HepG2 (cell line): Measurements from ENCODE around the gene TACC3. TPM values are rescaled to one million over a fixed set of nuclear protein-coding genes. Genes with fewer than 3 reads are reported as not detected.

Experiments used
- ARNT2 ChIP-seq: sonication (generic); formaldehyde crosslinking; IDR thresholded peaks from 2 replicates; pipeline ENCODE4 v1.8.0; 2022; ENCODE audit warnings: mild to moderate bottlenecking, low read depth, missing genetic modification reagents, moderate library complexity
- GLI4 ChIP-seq: sonication (generic); formaldehyde crosslinking; IDR thresholded peaks from 2 replicates; pipeline ENCODE4 v1.5.1; 2020; ENCODE audit warnings: missing genetic modification reagents, mild to moderate bottlenecking, moderate library complexity, borderline replicate concordance
- MZF1 ChIP-seq: sonication (generic); formaldehyde crosslinking; IDR thresholded peaks from 2 replicates; pipeline ENCODE4 v1.8.1; 2023; ENCODE audit warnings: mild to moderate bottlenecking, missing genetic modification reagents, borderline replicate concordance
- NCOA2 ChIP-seq: sonication (generic); formaldehyde crosslinking; IDR thresholded peaks from 2 replicates; pipeline ENCODE4 v1.8.0; 2022; ENCODE audit warnings: inconsistent platforms
- SP1 ChIP-seq, 2 experiments: fragments of 450-650 bp in 1 of 2; sonication (generic) in 1 of 2; formaldehyde crosslinking in 1 of 2; IDR thresholded peaks; 2 replicates each; pipeline versions ENCODE4 v1.4.0 to v1.6.1; 2016 to 2020; ENCODE audit warnings: missing genetic modification reagents in 1 of 2
- ZFP1 ChIP-seq: IDR thresholded peaks from 2 replicates; pipeline ENCODE4 v1.6.1; 2016
- ZNF143 ChIP-seq: sonication (generic); formaldehyde crosslinking; IDR thresholded peaks from 2 replicates; pipeline ENCODE4 v1.4.0; 2020; ENCODE audit warnings: missing genetic modification reagents
- ZNF720 ChIP-seq: sonication (generic); formaldehyde crosslinking; IDR thresholded peaks from 2 replicates; pipeline ENCODE4 v1.4.0; 2020; ENCODE audit warnings: missing genetic modification reagents
- polyA plus RNA-seq, 8 experiments: library from polyadenylated mRNA; depleted of rRNA in 3 of 8; stranded (reverse) in 7 of 8; unstranded in 1 of 8; fragments of >200 nt; fragmentation: Illumina TruSeq in 4 of 8; extraction: Trizol in 4 of 8; gene quantifications; 2 replicates each; pipeline versions ENCODE4 v1.2.1 to v1.2.3, GENCODE V29; 2011 to 2016; ENCODE audit warnings: low read depth in 4 of 8, missing spikeins in 1 of 8, mixed read lengths in 1 of 8; ENCODE audit not compliant: insufficient read depth in 1 of 8
- total RNA-seq, 5 experiments: library from RNA; depleted of rRNA; stranded (reverse); fragments of >200 nt; fragmentation: Illumina TruSeq; extraction: Trizol; gene quantifications; 2 replicates each; pipeline ENCODE4 v1.2.3, GENCODE V29; 2016; ENCODE audit warnings: low read depth in 1 of 5
- TF ChIP-seq, protein P1 (sequence below), 2 experiments: IDR thresholded peaks; 2 replicates each; pipeline ENCODE4 v1.6.1; 2011 to 2012; ENCODE audit warnings: low read length in 2 of 2, borderline replicate concordance in 1 of 2, low read depth in 1 of 2, mild to moderate bottlenecking in 1 of 2, moderate library complexity in 1 of 2
- TF ChIP-seq, protein P2 (sequence below): sonication (generic); formaldehyde crosslinking; IDR thresholded peaks from 2 replicates; pipeline ENCODE4 v1.5.0; 2020; ENCODE audit warnings: missing genetic modification reagents
- TF ChIP-seq, protein P3 (sequence below): sonication (generic); formaldehyde crosslinking; IDR thresholded peaks from 2 replicates; pipeline ENCODE4 v1.5.0; 2020; ENCODE audit warnings: mild to moderate bottlenecking, missing genetic modification reagents, moderate library complexity
- TF ChIP-seq, protein P4 (sequence below): IDR thresholded peaks from 2 replicates; pipeline ENCODE4 v1.4.0; 2020; ENCODE audit warnings: mild to moderate bottlenecking, missing genetic modification reagents
- TF ChIP-seq, protein P5 (sequence below): sonication (generic); formaldehyde crosslinking; IDR thresholded peaks from 2 replicates; pipeline ENCODE4 v1.4.0; 2020; ENCODE audit warnings: missing genetic modification reagents

TACC3 gene
- total and polyA plus RNA-seq, 2 of the 13 experiments (the other 11 are each of a cell fraction or from before 2014, with no cell fraction given) = 20.3 to 21.2 TPM

DNA sequence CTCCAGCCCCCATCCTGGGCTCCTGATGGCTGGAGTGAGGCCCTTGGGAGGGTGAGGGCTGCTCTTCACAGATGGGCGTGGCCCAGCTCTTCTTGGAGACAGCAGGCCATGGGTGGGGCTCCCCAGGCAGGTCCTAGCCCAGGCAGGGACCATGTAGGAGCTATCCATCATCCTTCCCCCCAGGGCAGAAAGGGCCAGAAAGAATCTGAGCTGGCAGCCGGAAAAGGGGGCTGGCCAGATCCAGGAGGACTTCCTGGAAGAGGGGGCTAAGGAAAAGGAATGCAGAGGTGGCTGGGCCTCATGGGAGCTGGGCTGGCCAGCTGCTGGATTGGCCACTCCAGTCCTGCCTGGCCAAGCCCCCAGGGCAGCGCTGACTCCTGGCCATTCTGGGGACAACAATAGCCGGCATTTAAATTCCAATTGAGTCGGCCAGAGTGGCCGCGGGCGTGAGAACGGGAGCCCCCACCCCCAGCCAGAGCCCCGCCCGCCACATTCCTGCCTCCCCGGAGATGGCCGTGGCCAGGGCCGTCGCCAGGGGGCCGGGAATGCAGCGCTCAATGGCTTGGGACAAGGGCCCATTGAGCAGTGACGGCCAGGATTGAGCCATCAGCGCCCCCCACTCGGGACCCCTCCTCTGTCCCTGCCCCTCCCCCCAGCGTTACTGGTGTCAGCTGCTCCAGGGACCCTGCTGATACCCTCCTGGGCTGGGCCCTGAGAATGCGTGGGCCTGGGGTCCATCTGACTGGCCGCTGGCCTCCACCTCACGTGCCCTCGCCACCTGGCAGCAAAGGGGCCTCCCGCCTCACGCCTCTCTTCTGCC, 56.7 kb downstream of the TACC3 start (continued):
- TF ChIP-seq NCOA2 (CRISPR knock-in tag) (peak; percentile 38; the same call in 1 of the 2 replicates), MZF1 (CRISPR knock-in tag) (no peak), GLI4 (CRISPR knock-in tag) (no peak; the same call in 1 of the 2 replicates), ZNF720 (CRISPR knock-in tag) (no peak), ZFP1 (CRISPR knock-in tag) (no peak), SP1 (IDR thresholded peaks at IDR 0.05) (no peak), SP1 (CRISPR knock-in tag; IDR thresholded peaks at IDR 0.05) (peak; percentile 35; the same call in 1 of the 2 replicates), ZNF143 (CRISPR knock-in tag) (peak; percentile 80), ARNT2 (CRISPR knock-in tag) (no peak)
- TF ChIP-seq, protein P1, sequence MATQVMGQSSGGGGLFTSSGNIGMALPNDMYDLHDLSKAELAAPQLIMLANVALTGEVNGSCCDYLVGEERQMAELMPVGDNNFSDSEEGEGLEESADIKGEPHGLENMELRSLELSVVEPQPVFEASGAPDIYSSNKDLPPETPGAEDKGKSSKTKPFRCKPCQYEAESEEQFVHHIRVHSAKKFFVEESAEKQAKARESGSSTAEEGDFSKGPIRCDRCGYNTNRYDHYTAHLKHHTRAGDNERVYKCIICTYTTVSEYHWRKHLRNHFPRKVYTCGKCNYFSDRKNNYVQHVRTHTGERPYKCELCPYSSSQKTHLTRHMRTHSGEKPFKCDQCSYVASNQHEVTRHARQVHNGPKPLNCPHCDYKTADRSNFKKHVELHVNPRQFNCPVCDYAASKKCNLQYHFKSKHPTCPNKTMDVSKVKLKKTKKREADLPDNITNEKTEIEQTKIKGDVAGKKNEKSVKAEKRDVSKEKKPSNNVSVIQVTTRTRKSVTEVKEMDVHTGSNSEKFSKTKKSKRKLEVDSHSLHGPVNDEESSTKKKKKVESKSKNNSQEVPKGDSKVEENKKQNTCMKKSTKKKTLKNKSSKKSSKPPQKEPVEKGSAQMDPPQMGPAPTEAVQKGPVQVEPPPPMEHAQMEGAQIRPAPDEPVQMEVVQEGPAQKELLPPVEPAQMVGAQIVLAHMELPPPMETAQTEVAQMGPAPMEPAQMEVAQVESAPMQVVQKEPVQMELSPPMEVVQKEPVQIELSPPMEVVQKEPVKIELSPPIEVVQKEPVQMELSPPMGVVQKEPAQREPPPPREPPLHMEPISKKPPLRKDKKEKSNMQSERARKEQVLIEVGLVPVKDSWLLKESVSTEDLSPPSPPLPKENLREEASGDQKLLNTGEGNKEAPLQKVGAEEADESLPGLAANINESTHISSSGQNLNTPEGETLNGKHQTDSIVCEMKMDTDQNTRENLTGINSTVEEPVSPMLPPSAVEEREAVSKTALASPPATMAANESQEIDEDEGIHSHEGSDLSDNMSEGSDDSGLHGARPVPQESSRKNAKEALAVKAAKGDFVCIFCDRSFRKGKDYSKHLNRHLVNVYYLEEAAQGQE (IDR thresholded peaks at IDR 0.05; ENCODE audit: borderline replicate concordance in 1 of 2, low read depth in 1 of 2, low read length in 2 of 2) = no peak
- TF ChIP-seq, protein P2, sequence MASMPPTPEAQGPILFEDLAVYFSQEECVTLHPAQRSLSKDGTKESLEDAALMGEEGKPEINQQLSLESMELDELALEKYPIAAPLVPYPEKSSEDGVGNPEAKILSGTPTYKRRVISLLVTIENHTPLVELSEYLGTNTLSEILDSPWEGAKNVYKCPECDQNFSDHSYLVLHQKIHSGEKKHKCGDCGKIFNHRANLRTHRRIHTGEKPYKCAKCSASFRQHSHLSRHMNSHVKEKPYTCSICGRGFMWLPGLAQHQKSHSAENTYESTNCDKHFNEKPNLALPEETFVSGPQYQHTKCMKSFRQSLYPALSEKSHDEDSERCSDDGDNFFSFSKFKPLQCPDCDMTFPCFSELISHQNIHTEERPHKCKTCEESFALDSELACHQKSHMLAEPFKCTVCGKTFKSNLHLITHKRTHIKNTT (CRISPR knock-in tag) = no peak
- TF ChIP-seq, protein P3, sequence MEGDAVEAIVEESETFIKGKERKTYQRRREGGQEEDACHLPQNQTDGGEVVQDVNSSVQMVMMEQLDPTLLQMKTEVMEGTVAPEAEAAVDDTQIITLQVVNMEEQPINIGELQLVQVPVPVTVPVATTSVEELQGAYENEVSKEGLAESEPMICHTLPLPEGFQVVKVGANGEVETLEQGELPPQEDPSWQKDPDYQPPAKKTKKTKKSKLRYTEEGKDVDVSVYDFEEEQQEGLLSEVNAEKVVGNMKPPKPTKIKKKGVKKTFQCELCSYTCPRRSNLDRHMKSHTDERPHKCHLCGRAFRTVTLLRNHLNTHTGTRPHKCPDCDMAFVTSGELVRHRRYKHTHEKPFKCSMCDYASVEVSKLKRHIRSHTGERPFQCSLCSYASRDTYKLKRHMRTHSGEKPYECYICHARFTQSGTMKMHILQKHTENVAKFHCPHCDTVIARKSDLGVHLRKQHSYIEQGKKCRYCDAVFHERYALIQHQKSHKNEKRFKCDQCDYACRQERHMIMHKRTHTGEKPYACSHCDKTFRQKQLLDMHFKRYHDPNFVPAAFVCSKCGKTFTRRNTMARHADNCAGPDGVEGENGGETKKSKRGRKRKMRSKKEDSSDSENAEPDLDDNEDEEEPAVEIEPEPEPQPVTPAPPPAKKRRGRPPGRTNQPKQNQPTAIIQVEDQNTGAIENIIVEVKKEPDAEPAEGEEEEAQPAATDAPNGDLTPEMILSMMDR (CRISPR knock-in tag) = peak; percentile 67
- TF ChIP-seq, protein P4, sequence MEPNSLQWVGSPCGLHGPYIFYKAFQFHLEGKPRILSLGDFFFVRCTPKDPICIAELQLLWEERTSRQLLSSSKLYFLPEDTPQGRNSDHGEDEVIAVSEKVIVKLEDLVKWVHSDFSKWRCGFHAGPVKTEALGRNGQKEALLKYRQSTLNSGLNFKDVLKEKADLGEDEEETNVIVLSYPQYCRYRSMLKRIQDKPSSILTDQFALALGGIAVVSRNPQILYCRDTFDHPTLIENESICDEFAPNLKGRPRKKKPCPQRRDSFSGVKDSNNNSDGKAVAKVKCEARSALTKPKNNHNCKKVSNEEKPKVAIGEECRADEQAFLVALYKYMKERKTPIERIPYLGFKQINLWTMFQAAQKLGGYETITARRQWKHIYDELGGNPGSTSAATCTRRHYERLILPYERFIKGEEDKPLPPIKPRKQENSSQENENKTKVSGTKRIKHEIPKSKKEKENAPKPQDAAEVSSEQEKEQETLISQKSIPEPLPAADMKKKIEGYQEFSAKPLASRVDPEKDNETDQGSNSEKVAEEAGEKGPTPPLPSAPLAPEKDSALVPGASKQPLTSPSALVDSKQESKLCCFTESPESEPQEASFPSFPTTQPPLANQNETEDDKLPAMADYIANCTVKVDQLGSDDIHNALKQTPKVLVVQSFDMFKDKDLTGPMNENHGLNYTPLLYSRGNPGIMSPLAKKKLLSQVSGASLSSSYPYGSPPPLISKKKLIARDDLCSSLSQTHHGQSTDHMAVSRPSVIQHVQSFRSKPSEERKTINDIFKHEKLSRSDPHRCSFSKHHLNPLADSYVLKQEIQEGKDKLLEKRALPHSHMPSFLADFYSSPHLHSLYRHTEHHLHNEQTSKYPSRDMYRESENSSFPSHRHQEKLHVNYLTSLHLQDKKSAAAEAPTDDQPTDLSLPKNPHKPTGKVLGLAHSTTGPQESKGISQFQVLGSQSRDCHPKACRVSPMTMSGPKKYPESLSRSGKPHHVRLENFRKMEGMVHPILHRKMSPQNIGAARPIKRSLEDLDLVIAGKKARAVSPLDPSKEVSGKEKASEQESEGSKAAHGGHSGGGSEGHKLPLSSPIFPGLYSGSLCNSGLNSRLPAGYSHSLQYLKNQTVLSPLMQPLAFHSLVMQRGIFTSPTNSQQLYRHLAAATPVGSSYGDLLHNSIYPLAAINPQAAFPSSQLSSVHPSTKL (CRISPR knock-in tag) = peak; percentile 37; the same call in 1 of the 2 replicates
- TF ChIP-seq, protein P5, sequence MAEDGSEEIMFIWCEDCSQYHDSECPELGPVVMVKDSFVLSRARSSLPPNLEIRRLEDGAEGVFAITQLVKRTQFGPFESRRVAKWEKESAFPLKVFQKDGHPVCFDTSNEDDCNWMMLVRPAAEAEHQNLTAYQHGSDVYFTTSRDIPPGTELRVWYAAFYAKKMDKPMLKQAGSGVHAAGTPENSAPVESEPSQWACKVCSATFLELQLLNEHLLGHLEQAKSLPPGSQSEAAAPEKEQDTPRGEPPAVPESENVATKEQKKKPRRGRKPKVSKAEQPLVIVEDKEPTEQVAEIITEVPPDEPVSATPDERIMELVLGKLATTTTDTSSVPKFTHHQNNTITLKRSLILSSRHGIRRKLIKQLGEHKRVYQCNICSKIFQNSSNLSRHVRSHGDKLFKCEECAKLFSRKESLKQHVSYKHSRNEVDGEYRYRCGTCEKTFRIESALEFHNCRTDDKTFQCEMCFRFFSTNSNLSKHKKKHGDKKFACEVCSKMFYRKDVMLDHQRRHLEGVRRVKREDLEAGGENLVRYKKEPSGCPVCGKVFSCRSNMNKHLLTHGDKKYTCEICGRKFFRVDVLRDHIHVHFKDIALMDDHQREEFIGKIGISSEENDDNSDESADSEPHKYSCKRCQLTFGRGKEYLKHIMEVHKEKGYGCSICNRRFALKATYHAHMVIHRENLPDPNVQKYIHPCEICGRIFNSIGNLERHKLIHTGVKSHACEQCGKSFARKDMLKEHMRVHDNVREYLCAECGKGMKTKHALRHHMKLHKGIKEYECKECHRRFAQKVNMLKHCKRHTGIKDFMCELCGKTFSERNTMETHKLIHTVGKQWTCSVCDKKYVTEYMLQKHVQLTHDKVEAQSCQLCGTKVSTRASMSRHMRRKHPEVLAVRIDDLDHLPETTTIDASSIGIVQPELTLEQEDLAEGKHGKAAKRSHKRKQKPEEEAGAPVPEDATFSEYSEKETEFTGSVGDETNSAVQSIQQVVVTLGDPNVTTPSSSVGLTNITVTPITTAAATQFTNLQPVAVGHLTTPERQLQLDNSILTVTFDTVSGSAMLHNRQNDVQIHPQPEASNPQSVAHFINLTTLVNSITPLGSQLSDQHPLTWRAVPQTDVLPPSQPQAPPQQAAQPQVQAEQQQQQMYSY = no peak
